ENCODE results near the gene GOLGA8S. TPM values are rescaled to one million over a fixed set of nuclear protein-coding genes. Genes with fewer than 3 reads are reported as not detected.
"Not testable (repeated sequence)": the region's sequence is repeated elsewhere in the genome, so short reads cannot be mapped to it uniquely, and the experiment has no call there.

The GOLGA8S gene, protein sequence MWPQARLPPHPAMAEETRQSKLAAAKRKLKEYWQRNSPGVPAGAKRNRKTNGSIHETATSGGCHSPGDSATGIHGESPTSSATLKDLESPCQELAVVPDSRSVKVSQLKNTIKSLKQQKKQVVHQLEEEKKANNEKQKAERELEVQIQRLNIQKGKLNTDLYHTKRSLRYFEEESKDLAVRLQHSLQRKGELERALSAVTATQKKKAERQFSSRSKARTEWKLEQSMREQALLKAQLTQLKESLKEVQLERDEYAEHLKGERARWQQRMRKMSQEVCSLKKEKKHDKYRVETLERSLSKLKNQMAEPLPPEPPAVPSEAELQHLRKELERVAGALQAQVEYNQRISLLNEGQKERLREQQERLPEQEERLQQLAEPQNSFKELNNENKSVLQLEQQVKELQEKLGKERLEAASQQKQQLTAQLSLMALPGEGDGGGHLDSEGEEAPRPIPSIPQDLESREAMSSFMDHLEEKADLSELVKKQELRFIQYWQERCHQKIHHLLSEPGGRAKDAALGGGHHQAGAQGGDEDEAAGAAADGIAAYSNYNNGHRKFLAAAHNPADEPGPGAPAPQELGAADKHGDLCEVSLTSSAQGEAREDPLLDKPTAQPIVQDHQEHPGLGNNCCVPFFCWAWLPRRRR
- total RNA-seq = under 1 TPM; 0.09 to 0.17 TPM
- long read RNA-seq = 0 reads

- intact Hi-C loops (cut with DNase I, micrococcal nuclease); DNase-seq; ATAC-seq: not testable (repeated sequence)
Observed at GRCh38 chr15:23354448-23354847, at the start of gene GOLGA8S. Gene GOLGA8S, plus strand, starts transcription at chr15:23354748. Its CDS starts 62 bp downstream, at chr15:23354810.

- peak; percentile 80 for ATAC-seq
- DNase-seq; intact Hi-C loops (cut with DNase I, micrococcal nuclease): not testable (repeated sequence)
Observed at GRCh38 chr15:23304805-23305204, 49.7 kb upstream of the GOLGA8S start.

GRCh38 chr15:23305921-23306320 is 48.6 kb upstream of the GOLGA8S start:
- intact Hi-C loops (cut with DNase I, micrococcal nuclease); ATAC-seq: not testable (repeated sequence)
- peak in 1 of 2 donors; percentile 38 for DNase-seq

DNA sequence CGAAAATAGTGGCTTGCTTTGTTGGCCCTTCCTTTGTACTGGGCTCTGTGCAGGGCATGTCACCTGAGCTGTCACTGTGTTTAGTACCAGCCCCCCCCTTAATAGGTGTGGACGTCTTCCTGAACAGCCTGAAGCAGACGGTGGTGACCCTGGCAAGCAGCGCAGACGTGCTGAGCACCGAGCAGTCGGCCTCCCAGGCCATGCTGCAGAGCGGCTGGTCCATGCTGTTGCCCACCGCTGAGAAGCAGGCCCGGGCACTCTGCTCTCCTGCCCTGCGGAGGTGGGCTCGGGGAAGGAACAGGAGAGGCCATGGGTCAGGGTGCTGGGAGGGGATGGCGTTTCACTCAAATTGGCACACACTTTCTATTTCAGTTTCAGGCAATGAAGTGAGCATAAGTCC is 43.3 kb upstream of the GOLGA8S start:
- intact Hi-C loops (cut with DNase I, micrococcal nuclease); DNase-seq; ATAC-seq: not testable (repeated sequence)

DNA sequence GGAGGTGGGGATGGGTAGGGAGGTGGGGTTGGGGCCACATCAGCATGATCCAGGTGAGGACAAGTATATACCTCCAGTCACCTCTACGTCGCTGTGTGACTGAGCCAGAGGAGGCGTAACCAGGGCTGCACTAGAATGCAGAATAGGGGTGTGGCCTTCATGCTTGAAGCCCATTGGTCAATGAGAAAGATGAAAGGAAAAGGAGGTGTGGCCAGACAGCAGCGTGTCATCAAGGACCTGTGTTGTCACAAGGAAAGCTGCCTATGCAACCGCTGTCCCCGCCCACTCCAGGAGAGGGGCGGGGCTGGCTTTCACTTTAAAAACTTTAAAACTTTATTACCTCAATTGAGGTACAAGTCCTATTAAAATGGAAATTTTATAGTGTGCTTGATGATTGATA is 20.5 kb upstream of the GOLGA8S start, which contains the start of gene GOLGA6L26:
Gene GOLGA6L26 (minus strand): TSS at position 101 of the 400 bp plus-strand sequence. CDS start 61 bp downstream, at position 40.
- ATAC-seq; DNase-seq; intact Hi-C loops (cut with DNase I, micrococcal nuclease): not testable (repeated sequence)

DNA sequence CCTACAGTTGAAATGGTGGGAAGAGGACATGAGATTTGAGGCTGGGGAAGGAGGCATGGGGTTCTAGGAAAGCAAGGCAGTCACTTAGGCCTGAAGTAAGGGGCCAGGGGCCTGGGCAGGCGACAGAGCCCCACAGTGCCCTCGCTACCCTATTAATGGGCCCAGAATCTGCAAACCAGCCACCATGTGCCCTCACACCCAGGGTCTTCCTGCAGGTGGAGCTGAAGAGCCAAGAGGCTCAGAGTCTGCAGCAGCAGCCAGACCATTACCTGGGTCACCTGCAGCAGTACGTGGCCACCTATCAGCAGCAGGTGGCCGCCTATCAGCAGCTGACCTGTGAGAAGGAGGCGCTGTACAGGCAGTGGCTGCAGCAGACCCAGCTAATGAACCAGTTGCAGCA is 8.1 kb downstream of the GOLGA8S start:
- ATAC-seq = not testable (repeated sequence)

DNA sequence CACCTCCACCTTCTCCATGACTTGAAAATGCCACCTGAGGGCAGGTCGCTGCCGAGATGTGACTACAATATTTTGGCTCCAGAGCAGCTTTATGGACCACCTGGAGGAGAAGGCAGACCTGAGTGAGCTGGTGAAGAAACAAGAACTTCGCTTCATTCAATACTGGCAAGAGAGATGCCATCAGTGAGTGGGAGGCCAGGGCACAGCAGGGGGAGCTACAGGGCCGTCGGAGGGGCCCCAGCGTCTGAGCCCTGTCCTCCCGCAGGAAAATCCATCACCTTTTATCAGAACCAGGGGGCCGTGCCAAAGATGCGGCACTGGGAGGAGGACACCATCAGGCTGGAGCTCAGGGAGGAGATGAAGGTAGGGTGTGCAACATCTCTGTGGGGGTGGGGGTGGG is 9.7 kb downstream of the GOLGA8S start:
- intact Hi-C loops (cut with DNase I, micrococcal nuclease); ATAC-seq: not testable (repeated sequence)

More for the DNA sequence above, 8.1 kb downstream of the GOLGA8S start:
- intact Hi-C loops (cut with DNase I, micrococcal nuclease) = not testable (repeated sequence)
- peak in 1 of 2 donors; percentile 41 for DNase-seq

DNA sequence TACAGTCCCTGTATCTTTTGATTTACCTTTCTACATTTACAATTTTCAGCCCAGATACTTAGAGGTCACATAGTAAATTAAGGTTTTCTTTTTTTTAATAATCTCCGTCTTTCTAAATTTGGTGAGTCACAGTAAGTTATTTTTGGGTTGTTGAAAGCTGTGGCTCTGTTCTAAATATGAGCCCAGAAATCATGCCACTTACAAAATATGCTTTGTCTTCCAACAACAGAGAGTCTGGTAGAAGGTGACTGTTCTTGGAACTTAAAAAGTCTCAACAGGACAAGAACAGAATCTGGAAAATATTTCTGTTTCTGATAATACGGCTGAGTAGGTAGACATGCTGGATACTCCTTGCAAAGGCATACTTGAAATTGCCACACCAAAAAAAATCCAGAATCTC is 16.0 kb downstream of the GOLGA8S start:
- DNase-seq (no peak), ATAC-seq (no peak)
- intact Hi-C loops (cut with DNase I, micrococcal nuclease) = no loop called here

More for the DNA sequence above, 9.7 kb downstream of the GOLGA8S start:
- not testable (repeated sequence) for DNase-seq

DNA sequence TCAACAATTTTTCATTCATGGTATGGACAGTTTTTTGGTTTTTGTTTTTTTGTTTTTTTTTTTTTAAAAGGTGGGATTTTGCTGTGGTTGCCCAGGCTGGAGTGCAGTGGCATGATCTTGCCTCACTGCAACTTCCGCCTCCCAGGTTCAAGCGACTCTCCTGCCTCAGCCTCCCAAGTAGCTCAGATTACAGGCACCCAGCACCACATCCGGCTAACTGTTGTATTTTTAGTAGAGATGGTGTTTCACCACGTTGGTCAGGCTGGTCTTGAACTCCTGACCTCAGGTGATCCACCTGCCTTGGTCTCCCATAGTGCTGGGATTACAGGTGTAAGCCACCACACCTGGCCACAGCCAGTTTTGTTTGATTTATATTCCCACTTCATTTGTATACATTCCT is 16.6 kb downstream of the GOLGA8S start:
- DNase-seq; intact Hi-C loops (cut with DNase I, micrococcal nuclease): not testable (repeated sequence)

DNA sequence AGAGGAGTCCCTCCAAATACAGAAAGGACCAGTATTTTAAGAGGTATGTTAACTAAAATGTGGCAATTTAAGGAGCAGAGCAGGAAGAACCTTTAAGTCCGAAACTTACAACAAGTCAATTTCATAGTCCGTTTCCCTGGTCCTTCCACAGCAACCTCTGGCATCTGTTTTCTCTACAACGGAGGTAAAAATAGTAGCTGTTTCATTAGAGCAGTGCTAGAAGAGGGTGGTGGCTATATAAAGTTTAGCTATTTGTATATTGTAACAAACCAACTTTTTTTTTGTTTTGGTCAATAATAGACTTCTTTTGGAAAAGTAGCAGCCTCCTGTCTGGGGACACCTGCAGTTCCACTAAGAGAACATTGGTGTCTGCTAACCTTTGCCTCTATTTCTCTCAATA is 17.3 kb downstream of the GOLGA8S start:
- intact Hi-C loops (cut with DNase I, micrococcal nuclease); DNase-seq; ATAC-seq: not testable (repeated sequence)

More for the DNA sequence above, 16.6 kb downstream of the GOLGA8S start:
- ATAC-seq = not testable (repeated sequence)

GRCh38 chr15:23372284-23372683 is 17.7 kb downstream of the GOLGA8S start:
- intact Hi-C loops (cut with DNase I, micrococcal nuclease) = no loop called here
- ATAC-seq (no peak), DNase-seq (no peak)

- intact Hi-C loops (cut with DNase I, micrococcal nuclease); DNase-seq: not testable (repeated sequence)
Observed at GRCh38 chr15:23372891-23373600, 18.5 kb downstream of the GOLGA8S start.

DNA sequence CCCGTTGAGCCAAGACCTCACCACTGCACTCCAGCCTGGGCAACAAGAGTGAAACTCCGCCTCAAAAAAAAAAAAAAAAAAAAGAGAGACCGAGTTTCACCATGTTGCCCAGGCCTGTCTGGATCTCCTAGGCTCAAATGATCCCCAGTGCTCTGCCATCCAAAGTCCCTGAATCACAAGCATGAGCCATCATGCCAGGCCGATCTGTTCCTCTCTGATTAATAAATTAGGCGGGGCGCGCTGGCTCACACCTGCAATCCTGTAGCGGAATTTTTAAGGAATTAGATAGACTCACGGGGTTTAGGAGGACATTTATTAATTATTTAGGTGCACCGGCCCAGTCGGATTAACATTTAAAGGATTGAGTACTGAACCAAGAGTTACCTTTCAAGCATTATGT is 19.7 kb downstream of the GOLGA8S start:
- DNase-seq; ATAC-seq; intact Hi-C loops (cut with DNase I, micrococcal nuclease): not testable (repeated sequence)

More at GRCh38 chr15:23372891-23373600, 18.5 kb downstream of the GOLGA8S start:
- not testable (repeated sequence) for ATAC-seq

GRCh38 chr15:23378946-23379345 is 24.4 kb downstream of the GOLGA8S start:
- ATAC-seq; intact Hi-C loops (cut with DNase I, micrococcal nuclease); DNase-seq: not testable (repeated sequence)

- intact Hi-C loops (cut with DNase I, micrococcal nuclease) = not testable (repeated sequence)
Observed at GRCh38 chr15:23380700-23381099, 26.2 kb downstream of the GOLGA8S start.

GRCh38 chr15:23381192-23381591 is 26.6 kb downstream of the GOLGA8S start:
- ATAC-seq; intact Hi-C loops (cut with DNase I, micrococcal nuclease); DNase-seq: not testable (repeated sequence)

More at GRCh38 chr15:23380700-23381099, 26.2 kb downstream of the GOLGA8S start:
- not testable (repeated sequence) for DNase-seq, ATAC-seq

DNA sequence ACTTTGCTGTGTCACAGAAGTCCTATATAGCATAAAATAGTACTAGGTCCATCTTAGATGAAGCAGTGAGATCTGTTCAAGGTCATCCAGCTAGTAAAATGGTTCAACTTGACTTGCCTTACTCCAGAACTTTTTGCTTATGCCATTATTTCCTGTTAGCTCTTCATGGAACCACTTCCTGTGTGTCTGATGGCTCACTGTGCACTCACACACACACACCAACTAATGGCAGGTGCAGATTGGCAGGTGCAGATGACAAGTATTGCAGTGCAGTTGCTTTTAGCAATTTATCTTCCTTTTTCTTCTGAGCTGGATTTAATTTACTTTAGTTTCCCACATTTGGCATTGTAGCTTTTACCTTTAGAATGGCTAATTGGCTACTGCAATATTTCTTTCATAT is 29.8 kb downstream of the GOLGA8S start:
- no peak for DNase-seq
- intact Hi-C loops (cut with DNase I, micrococcal nuclease) = no loop called here
- no peak for ATAC-seq

- intact Hi-C loops (cut with DNase I, micrococcal nuclease) = no loop called here
- ATAC-seq (no peak), DNase-seq (no peak)
Observed at GRCh38 chr15:23385886-23386430, 31.4 kb downstream of the GOLGA8S start.

All from left colon (tissue), 2 donors.